Sciatic nerve (tissue), 2 donors: Measurements from ENCODE around the gene RECQL5. TPM values are rescaled to one million over a fixed set of nuclear protein-coding genes. Genes with fewer than 3 reads are reported as not detected.

Experiments used
- ATAC-seq: fragments of 200-7000 bp; cut with Tn5 transposase; one replicate; pipeline ENCODE4 v1.9.1; 2020; ENCODE audit warnings: mild to moderate bottlenecking, moderate library complexity
- DNase-seq: peaks from one replicate; pipeline ENCODE4 v3.0.0-alpha.2; 2020; ENCODE audit warnings: low spot score
- intact Hi-C: fragments of 100-400 bp; cut with DNase I; formaldehyde crosslinking; loops from one replicate; pipeline ENCODE4 v1.14.2; 2022
- total RNA-seq: library from RNA; stranded (reverse); fragmentation: NEBNext Ultra II Directional; extraction: Animal tissue kit (Norgen Biotek cat#: 25700); gene quantifications from one replicate; pipeline ENCODE4 v1.2.1, GENCODE V29; 2021
- donor health status: DM: no; HTN: no; CAD: no.
- donor health status: DM: no; HTN: no; CAD: no.

Gene RECQL5
- total RNA-seq, 1 donor from 2014 or later: 35.2 TPM

DNA sequence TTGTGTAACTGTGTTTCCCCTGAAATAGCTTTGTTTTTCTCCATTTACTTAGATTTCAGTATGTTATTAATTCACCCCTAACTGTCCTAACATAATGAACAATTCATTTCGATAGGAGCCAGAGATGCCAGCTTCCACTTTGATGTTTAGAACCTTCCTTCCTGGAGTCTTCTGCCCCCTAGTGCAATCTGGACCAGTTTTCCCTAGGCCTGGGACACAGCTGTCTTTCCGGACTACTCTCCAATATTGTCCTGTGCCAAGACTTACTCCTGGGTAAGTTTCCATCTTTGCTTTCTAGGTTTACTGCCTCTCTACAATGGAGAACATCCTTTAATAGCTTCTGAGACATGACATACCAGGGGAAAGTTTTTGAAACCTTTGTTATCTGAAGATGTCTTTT is 12.8 kb downstream of the RECQL5 start:
- DNase-seq (no peak), ATAC-seq (no peak)
- intact Hi-C loops: no loop called here

DNA sequence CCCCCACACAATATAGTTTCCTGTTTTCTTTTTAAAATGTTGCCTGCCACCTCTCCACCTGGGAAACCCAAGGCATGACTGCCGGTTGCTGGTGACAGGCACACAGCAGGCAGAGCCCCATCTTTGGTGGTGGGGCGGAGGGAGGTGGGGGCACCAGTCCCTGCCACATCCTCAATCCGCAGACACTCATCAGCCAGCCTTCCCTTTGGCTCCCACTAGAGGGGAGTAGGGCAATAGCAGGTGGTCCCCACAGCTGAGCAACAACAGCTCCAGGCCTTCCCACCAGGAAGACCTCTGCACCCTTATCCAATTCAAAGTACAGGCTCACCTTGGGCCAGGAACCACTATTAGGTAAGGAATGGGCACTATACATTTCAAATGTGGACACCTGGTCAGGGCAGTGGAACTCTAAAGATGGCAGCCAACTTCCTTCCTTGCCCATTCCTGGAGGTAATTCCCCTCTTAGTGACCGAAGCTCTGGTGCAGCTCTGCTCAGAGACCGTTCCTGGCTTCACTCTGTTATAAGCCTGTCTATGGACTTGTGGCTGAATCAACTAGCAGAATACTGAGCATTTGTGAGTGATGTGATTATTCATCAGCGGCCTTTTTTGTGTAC is 13.9 kb downstream of the RECQL5 start:
- DNase-seq (peak; percentile 58), ATAC-seq (peak; percentile 71)
- intact Hi-C loops: no loop called here

GRCh38 chr17:75652341-75652740 is 14.6 kb downstream of the RECQL5 start:
- DNase-seq: peak; percentile 41

DNA sequence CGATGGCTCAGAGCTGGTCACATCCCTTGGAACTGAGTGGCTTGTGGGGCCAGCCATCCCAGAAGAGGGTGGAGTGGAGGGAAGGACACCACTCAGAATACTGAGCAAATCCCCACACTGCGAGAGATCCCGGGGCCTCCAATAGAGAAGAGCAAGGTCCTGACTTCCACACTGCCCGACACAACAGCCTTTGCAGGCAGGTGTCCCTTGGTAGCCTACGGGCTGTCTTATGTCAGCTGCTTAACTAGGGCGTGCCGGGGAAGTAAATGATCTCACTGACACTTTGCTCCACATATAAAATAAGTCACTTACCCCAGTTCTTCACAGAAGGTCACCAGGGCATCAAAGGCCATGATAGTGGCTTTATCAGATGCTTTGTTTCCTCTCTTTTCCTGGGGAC is 16.1 kb downstream of the RECQL5 start:
- DNase-seq (peak; percentile 38), ATAC-seq (no peak)
- intact Hi-C loops: no loop called here

More at GRCh38 chr17:75652341-75652740, 14.6 kb downstream of the RECQL5 start:
- ATAC-seq: no peak
- intact Hi-C loops: no loop called here

GRCh38 chr17:75649687-75650086 is 17.3 kb downstream of the RECQL5 start:
- peak; percentile 53 for DNase-seq
- ATAC-seq: no peak
- intact Hi-C loops: no loop called here

- DNase-seq (peak; percentile 28), ATAC-seq (no peak)
- intact Hi-C loops: no loop called here
Measured at GRCh38 chr17:75647921-75648320, 19.0 kb downstream of the RECQL5 start.

DNA sequence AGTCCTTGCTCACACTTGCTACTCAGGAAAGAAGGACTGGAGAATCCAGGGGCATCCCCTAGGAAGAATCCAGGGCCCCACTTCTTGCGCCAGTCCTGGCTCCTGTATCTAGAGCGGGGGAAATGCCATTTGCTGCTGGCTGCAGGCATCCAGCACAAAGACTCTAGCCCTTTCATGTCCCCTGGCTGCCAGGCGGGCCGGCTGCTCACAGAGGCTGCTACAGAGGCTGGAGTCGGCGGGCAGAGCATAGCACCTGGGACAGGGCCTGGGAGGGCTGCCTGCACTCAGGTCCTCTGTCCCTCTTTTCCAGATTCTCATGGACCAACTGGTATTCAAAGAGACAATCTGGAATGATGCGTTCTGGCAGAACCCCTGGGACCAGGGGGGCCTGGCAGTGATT is 19.9 kb downstream of the RECQL5 start:
- DNase-seq (peak; percentile 49), ATAC-seq (no peak)
- intact Hi-C loops: no loop called here

- ATAC-seq (no peak), DNase-seq (peak; percentile 37)
- intact Hi-C loops: no loop called here
Measured at GRCh38 chr17:75646638-75646992, 20.3 kb downstream of the RECQL5 start.

- intact Hi-C loops: no loop called here
- DNase-seq (peak; percentile 51), ATAC-seq (peak; percentile 41)
Measured at GRCh38 chr17:75645889-75646637, 20.9 kb downstream of the RECQL5 start.

DNA sequence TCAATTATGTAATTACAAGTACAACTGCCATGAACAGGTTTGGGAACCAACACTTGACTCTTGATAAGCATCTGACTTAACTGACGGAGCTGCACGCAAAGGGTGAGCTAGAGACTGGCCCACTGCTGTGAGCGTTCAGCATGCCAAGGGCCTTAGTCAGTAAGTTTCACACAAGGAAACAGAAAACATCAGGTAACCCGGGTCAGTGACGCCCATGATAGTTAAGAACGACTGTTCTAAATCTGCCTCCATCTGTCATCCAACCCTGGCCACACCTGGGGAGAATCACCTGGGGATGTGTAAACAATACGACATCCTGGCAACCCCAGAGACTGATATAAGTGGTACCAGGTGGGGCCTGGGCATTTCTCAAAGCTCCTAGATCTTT is 21.5 kb downstream of the RECQL5 start:
- intact Hi-C loops: no loop called here
- ATAC-seq (no peak), DNase-seq (no peak)

DNA sequence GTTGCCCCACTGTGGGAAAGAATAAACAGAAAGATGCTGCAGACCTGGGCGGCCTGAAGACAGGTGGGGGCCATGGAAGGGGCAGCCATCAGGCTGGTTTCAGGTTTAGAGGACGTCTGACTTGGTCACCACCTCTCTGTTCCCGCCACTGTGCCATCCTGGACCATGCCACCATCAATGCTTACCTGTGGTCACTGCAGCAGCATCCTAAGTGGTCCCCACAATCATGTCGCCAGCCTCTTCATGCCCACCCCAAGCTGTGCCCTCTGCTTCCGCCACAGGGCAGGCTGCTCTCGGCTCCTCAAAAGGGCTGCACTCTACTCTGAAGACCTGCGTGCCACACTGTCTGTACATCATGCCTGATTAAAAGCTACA is 23.3 kb downstream of the RECQL5 start:
- intact Hi-C loops: no loop called here
- DNase-seq: no peak
- no peak for ATAC-seq

DNA sequence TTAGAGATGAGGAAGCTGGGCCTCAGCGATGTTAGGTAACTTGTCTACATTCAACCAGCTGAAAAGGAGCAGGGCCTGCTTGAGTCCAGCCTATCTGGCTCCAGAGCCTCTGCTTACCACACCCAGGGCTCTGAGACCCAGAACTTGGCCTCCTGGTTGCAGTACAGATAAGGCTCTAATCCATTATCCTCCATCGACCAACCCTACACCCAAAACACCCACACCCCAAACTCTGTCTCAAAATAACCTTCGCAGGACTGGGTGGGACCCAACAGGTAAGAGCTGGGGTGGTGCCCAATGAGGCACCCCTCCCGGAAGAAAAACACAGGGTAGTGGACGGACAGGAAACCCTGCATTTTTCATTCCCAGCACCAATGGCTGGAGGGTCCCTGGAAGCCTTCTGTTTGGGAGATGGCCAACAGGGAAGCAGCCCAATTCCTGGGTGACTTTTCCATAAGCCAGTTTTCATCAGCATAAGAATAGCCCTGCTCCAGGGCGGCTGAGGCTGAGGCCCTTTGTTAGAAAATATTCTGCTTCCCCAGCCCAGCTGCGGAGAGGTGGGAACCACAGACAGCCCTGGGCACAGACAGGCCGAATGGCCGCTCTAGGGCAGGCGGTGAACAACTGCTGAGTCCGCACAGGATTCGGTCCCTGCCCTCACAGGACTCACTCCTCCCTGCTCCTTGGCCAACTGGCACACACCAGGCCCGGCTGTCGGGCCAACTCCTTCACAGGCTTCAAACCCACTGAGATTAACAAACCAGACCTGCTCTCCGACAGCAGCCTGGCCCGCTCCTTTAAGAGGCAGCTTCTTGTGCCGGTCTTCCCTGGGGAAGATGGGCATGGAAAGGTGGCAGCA is 23.9 kb downstream of the RECQL5 start:
- DNase-seq (no peak), ATAC-seq (no peak)
- intact Hi-C loops: no loop called here

GRCh38 chr17:75642182-75642783 is 24.7 kb downstream of the RECQL5 start:
- intact Hi-C loops: no loop called here
- no peak for ATAC-seq

GRCh38 chr17:75641343-75641742 is 25.6 kb downstream of the RECQL5 start:
- intact Hi-C loops: no loop called here
- DNase-seq (no peak), ATAC-seq (no peak)

More at GRCh38 chr17:75642182-75642783, 24.7 kb downstream of the RECQL5 start:
- no peak for DNase-seq

GRCh38 chr17:75640556-75641119 is 26.3 kb downstream of the RECQL5 start:
- no peak for DNase-seq
- intact Hi-C loops: no loop called here
- no peak for ATAC-seq

DNA sequence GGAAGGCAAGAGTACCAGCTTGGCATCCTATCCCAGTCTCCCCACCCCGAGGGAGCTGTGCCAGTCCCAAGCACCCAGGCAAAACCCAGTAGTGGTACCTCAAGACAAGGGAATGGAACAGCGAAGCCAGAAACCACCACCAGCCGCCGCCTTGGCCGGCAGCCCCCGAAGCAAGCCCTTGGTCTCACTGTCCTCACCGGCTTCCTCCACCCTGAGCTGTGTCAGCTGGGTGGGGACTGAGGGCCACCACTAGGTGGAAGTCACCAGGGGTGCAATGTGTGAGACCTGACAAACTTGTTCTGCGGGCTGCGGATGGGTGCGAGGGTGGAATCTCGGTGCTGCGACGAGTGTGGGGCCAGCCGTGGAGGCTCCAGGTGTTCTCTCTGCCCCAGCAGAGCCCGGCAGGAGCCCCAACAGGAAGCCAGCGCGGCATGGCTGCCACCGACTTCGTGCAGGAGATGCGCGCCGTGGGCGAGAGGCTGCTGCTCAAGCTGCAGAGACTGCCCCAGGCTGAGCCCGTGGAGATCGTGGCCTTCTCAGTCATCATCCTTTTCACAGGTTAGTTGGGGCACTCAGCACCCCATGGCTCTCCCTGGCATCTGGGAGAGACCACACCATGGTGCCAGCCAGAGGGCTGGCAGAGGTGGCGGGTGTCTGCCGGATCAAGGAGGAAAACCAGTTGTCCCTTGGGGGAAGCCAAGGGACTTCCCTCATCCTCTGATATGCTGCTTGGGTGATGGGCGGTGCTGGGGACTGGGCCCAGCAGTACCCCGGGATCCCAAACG is 27.0 kb downstream of the RECQL5 start:
- ATAC-seq: no peak
- no peak for DNase-seq
- intact Hi-C loops: no loop called here

DNA sequence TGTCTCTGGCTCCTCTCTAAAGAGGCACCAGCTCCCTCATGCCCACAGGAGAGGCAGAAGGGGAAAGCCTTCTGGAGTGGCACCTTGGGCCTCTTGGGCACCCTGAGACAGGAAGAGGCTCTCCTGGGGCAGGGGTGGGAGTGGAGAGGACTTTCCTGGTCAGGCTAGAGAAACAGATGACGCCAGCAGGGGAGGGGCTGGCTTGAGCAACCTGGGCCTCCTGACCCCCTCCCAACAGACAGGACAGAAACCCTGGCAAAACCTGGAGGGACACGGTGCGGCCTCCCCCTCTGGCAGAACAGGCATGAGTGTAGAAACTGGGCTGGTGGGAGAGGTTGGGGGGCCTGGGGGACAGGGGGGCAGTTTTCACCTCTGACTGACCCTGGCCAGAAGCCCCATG is 27.6 kb downstream of the RECQL5 start:
- intact Hi-C loops: no loop called here
- no peak for ATAC-seq

DNA sequence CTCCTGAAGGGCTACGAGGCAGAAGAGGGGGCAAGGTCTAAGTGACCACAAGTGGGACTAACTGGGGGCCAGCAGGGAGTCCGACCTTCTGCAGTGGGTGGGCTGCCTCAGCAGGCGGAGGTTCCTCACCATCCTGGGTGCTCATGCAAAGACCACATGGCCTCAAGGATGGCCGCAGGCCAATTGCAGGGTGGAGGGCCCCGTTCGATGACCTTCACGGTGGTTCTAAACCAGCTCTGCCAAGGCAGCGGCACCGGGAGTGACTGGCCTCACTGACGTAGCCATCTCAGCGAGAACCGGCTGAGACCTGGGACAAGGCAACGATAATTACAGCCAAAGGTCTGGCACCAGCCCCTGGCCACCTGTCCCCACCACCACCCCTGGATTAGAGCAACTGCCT is 28.1 kb downstream of the RECQL5 start:
- ATAC-seq (no peak), DNase-seq (no peak)
- intact Hi-C loops: no loop called here

More for the DNA sequence above, 27.6 kb downstream of the RECQL5 start:
- no peak for DNase-seq
